ENCODE data around the gene FEM1A.
"Not testable (repeated sequence)": the region's sequence is repeated elsewhere in the genome, so short reads cannot be mapped to it uniquely, and the experiment has no call there.

FEM1A gene

GRCh38 chr19:4774136-4774535 is 17.4 kb upstream of the FEM1A start:
- DNase-seq, result no peak

GRCh38 chr19:4775627-4776152 is 15.8 kb upstream of the FEM1A start:
- DNase-seq, result no peak

DNA sequence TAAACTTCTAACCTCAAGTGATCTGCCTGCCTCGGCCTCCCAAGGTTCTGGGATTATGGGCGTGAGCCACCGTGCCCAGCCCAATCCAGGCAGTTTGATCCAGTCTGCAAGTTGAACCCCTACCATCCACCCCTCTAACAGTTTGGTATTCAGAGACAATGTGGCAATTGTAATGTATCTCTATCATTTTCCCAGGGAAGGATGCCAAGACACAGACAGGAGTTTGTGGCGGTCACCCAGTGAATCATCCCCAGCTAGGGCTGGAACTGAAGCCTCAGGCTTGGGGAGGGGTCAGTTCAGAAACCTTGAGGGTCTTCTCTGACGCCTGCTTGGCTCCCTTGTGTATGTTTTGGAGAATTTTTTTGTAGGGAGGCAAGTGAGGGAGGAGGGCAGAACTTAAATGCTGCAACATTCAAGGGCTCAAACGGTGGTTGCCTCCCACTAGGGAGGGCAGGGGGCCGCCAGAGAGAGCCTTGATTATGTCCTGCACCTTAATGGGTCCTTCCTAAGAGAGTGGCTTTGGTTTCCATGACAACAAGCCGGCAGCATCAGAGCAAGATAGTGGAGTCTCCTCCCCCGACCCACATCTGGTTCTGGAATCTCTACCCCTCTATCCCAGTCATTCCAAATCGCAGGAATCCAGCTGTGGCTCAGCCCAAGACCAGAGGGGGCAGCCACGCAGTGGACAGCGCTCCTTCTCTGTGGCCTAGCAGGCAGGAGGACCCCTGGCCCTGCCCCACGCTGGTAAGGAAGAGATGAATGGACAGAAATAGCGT is 14.9 kb upstream of the FEM1A start:
- no peak for DNase-seq

DNA sequence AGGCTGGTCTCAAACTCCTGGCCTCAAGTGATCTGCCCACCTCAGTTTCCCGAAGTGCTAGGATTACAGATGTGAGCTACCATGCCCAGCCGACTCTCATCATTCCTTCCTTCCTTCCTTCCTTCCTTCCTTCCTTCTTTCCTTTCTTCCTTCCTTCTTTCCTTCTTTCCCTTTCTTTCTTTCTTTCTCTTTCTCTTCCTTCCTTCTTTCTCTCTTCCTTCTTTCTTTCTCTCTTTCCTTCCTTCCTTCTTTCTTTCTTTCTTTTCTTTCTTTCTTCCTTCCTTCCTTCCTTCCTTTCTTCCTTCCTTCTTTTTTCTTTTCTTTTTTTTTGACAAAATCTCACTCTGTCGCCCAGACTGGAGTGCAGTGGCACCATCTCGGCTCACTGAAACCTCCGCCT is 13.4 kb upstream of the FEM1A start:
- DNase-seq, result not testable (repeated sequence)

GRCh38 chr19:4780860-4781259 is 10.7 kb upstream of the FEM1A start:
- no peak for DNase-seq

GRCh38 chr19:4781801-4782200 is 9.7 kb upstream of the FEM1A start:
- no peak for DNase-seq

- not testable (repeated sequence) for DNase-seq
These were observed 5.0 kb upstream of the FEM1A start for GRCh38 chr19:4786412-4787016.

GRCh38 chr19:4792019-4792865 is 708 bp downstream of the FEM1A start:
- not testable (repeated sequence) for DNase-seq

DNA sequence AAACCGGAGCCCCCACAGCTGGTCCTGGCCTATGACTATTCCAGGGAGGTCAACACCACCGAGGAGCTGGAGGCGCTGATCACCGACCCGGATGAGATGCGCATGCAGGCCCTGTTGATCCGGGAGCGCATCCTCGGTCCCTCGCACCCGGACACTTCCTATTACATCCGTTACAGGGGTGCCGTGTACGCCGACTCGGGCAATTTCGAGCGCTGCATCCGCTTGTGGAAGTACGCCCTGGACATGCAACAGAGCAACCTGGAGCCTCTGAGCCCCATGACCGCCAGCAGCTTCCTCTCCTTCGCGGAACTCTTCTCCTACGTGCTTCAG is 1.3 kb downstream of the FEM1A start:
- DNase-seq, result not testable (repeated sequence)

DNA sequence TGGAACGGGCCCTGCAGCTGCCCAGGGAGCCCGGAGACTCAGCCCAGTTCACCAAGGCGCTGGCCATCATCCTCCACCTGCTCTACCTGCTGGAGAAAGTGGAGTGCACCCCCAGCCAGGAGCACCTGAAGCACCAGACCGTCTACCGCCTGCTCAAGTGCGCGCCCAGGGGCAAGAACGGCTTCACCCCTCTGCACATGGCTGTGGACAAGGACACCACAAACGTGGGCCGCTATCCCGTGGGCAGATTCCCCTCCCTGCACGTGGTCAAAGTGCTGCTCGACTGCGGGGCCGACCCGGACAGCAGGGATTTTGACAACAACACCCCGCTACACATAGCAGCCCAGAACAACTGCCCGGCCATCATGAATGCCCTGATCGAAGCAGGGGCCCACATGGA is 1.7 kb downstream of the FEM1A start:
- DNase-seq, result not testable (repeated sequence)

DNA sequence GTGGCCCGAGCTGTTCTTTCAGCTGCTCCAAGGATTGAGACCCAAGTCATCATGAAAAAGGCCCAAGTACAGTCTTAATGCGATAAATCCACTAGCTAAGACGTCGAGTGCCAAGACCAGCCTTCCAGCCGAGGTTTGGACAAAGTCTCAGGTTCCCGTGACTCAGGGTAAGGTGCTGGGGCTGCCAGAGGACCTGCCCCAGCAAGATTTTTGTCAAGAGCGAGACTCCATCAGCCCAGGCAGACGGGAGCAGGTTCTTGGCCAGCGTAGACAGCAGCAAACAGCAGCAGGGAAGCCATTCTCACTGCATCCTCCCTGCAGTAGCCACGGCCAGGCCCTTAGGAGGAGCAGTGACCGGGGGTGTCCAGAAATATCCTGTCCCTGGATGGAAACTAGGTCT is 3.4 kb downstream of the FEM1A start:
- no peak for DNase-seq

- DNase-seq, result no peak
These were observed 3.9 kb downstream of the FEM1A start for GRCh38 chr19:4795400-4795799.

- no peak for DNase-seq
These were observed 9.1 kb downstream of the FEM1A start for GRCh38 chr19:4800591-4801081.

GRCh38 chr19:4801085-4801619 is 9.6 kb downstream of the FEM1A start:
- DNase-seq, result no peak

- DNase-seq, result no peak
These were observed 11.2 kb downstream of the FEM1A start for GRCh38 chr19:4802711-4803110.

DNA sequence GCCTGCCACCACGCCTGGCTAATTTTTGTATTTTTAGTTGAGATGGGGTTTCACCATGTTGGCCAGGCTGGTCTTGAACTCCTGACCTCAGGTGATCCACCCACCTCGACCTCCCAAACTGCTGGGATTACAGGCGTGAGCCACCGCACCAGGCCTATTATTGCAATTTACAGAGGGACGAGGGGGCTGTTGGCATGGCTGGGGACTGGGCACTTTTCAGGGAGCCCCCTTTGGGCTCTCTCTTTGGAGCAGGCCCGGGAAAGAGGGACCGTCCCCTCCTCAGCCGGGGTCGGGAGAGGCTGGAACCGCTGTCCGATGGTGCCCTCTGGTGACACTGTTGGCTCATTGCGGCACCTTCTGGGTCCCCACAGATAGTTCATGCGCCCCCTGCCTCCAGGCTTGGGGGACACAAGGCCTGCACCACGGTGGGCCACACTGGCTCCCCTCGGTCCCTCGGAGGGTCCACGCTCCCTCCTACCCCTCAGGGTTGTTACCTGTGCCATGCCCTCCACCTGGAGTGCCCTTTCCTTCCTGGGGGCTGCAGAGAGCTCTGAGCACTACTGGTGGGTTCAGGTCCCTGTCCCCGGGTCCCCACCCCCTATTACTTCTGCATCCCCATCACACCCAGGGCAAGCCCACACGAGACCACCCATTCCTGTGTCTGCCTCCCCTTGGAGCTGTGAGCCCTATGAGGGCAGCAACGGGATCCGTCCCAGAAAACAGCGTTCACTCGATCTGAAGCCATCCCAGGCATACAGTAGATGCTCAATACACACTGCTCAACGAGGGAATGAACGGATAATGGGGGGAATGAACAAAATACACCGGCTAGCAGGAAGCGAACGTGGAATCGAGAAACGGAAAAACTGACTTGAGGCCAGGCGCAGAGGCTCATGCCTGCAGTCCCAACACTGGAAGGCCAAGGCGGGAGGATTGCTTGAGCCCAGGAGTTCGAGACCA is 12.5 kb downstream of the FEM1A start:
- DNase-seq, result peak; percentile 44

GRCh38 chr19:4805140-4805539 is 13.6 kb downstream of the FEM1A start:
- DNase-seq, result not testable (repeated sequence)

DNA sequence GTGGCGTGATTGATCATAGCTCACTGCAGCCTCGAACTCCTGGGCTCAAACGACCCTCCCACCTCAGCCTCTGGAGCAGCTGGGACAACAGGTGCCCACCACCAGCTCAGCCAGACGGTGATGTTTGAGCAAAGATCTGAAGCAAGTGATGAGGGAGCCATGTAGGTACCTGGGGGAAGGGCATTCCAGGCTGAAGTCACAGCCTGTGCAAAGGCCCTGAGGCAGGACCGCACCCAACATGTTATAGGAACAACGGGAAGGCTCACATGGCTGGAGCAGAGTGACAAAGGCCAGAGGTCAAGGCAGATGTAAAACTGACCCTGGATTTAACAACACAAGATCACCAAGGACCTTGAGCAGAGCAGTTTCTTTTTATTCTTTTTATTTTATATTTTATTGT is 14.8 kb downstream of the FEM1A start:
- DNase-seq, result no peak

DNA sequence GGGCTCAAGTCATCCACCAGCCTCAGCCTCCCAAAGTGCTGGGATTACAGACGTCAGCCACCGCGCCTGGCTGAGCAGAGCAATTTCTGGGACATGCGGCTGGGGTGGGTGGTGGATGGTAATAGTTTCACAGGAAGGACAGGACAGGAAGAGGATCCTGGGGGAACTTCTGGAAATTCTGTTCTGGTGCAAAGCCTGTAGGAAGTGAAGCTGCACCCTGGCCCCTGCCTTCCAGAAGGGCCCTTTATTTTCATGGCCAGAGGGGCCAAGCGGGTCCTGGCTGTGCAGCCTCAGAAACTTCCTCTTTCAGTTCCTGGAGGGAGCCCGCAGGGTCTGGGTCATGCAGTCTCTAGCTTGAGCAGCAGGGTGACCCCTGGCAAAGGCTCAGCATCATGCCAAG is 15.7 kb downstream of the FEM1A start:
- no peak for DNase-seq

DNA sequence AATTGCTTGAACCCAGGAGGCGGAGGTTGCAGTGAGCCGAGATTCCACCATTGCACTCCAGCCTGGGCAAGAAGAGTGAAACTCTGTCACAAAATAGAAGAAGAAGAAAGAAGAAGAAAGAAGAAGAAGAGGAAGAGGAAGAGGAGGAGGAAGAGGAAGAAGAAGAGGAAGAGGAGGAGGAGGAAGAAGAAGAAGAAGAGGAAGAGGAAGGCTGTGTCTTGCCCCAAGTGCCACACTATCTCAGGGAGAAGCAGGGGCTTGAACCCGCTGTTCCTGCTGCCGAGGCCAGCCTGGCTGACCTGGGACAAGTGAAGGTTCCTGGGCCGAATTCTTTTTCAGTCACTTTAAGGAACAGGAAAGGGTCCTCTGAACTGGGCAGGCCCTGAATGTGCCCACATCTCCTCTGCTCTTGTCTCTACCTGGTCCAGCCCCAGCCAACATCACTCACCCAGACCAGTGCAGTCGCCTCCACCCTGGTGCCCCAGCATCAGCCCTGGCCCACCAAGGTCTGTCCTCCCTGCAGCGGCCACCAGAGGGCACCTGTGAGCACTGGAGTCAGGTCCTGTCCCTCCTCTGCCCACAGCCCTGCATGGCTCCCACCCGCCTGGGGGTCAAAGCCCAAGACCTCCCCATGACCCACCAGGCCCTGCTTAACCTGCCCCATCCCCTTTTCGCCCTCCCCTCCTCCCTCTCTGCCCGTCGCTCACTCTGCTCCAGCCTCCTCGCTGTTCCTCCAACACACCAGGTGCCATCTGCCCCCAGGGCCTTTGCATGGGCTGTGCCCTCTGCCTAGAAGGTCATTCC is 20.0 kb downstream of the FEM1A start:
- peak; percentile 13 for DNase-seq

All from NCI-H1092 treated with DMSO at 0.1 percent for 48 hours (cell line).